GM18951 (cell line): ENCODE measurements around the gene KSR2.

Experiments
- POLR2A ChIP-seq: IDR thresholded peaks from 4 replicates; pipeline ENCODE4 v1.6.1; 2011; ENCODE audit warnings: mild to moderate bottlenecking; ENCODE audit not compliant: insufficient read length, insufficient read depth; ENCODE audit errors: extremely low read depth
- in situ Hi-C: fragments of 300-500 bp; cut with MboI; formaldehyde crosslinking; loops from one replicate; pipeline ENCODE4 v1.12.0; 2022; ENCODE audit warnings: low sequenced_read_pairs, mixed read lengths, inconsistent platforms; ENCODE audit not compliant: unreplicated experiment

Gene KSR2

DNA sequence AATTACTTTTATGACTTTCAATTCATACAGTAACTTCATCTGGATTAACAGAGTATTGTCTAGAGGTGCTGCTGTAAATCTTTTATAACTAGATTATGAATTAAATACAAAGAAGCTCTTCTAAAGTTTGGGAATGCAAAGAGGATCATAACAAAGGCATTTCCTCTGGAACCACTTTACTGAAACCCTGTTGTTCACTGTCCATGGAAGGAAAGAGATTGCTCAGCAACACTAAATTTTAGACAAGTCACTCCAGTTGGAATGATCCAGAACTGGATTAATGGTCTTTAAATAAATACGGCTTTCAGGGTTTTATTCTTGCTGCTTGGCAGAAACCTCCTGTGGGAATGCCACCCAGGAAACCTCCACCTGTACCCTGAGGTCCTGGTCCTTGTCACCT is 250.6 kb downstream of the KSR2 start:
- TF ChIP-seq POLR2A, result no peak
- in situ Hi-C loops, result no loop called here

DNA sequence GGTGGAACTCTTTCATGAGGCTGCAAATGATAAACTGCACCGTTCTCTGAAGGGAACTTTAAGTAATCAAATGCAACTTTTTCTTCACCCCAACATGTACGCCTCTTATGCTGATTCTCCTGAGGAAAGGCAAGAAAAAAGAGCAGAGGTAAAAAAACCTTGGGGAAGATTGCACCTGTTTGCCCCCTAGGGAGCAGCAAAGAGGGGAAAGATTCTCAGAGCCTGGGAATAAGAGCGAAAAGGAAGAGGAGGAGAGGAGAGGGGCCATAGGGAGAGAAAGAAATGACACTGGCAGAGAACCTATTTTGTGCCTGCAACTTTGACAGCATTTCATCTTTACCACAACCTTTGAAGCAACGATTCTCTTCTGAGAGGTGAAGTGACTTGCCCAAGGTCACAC is 254.6 kb downstream of the KSR2 start:
- in situ Hi-C loops, result no loop called here
- no peak for TF ChIP-seq POLR2A

DNA sequence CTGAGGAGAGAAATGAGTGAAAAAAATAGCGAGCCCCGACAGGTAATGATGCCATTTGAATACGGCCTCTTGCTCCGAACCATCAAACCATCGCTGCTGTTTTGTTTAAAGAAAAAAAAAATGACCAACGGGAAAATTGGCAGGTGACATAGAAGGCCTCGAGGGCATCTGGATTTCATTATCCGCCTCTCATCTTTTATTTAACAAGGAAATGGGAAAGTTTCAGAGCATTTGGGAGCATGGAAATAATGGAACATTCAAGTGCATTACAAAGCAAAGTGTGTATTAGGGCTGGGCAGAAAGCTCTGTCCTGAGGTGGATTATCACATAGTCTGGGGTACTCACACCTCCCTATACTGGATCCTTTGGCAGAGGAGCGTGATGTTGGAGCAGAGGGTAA is 258.7 kb downstream of the KSR2 start:
- in situ Hi-C loops, result no loop called here
- no peak for TF ChIP-seq POLR2A

DNA sequence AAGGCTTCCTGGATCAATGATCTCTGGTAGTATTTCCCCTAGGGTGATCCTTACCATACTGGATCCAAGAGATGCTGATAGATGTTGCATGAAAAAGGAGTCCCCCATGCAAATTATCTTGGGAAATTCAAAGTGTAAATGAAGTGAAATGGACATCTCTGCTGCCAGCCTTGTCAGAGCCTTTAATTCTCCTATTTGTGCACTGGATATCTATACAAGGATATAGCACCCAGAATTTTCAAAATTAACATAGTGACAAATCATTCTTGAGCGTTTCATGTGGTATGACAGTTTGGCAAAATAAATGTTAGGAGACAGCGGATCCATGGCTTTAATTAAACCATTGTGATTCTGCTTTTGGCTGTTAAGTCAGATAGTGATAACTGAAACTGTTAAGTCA is 260.9 kb downstream of the KSR2 start:
- no peak for TF ChIP-seq POLR2A
- in situ Hi-C loops, result no loop called here

DNA sequence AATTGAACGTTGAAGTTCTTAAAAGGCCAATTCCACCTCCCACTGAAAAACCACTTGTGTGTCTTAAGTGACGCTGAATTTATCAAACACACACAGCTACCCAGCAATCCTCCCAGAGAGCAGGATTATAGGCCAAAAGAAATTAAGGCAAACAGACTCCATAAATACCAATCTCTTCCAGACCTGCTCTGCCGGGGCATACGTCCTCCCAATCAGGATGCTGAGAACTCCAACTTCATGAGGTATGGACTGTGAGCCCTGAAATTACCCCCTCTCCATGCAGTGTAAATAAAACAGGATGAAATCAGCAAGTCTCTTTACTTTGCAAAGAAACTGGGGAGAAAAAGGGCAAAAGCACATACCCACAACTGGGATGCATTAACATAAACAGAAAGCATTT is 265.2 kb downstream of the KSR2 start:
- in situ Hi-C loops, result no loop called here
- TF ChIP-seq POLR2A, result no peak

DNA sequence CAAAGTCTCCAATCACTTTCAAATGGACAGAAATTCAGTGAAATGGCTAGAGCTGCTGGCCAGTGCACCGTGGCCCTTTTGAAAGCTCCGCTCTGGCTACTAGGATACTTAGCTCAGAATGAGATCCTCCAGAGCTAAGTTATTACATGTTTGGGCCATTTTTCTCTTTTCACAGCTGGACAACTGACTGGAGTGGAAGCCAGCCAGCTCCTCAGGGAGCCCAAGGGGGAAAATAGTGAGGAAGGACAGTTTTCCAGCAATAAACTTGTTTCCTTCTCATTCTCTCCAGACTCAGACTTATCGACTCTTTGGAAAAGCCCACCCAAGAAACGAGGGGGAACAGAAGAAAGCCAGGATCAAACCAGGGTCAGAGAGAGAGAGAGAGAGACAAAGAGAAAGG is 266.0 kb downstream of the KSR2 start:
- no peak for TF ChIP-seq POLR2A
- in situ Hi-C loops, result no loop called here

DNA sequence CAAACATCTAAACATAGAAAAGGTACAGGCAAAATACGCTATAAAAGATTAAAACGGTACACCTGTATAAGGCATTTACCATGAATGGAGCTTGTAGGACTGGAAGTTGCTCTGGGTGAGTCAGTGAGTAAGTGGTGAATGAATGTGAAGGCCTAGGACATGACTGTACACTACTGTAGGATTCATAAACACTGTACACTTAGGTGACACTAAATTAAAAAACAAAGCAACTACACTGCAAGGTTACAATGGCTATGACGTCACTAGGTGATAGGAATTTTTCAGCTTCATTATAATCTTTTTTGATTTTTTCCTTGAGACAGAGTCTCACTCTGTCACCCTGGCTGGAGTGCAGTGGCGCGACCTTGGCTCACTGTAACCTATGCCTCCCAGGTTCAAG is 269.2 kb downstream of the KSR2 start:
- in situ Hi-C loops, result no loop called here

DNA sequence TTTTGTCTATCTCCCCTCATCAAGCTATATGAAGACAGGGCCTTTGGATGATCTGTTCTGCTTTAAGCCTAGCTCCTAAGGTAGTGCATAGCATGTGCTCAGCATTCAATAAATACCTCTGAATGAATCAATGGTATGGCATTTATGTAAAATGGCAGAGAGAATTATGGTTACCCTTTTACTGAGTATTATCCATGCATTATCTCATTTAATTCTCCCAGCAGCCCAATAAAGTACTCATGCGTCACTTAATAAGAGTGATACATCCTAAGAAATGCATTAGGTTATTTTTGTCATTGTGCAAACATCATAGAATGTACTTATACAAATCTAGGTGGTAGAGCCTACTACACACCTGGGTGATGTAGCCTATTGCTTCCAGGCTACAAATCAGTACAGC is 269.7 kb downstream of the KSR2 start:
- in situ Hi-C loops, result no loop called here
- no peak for TF ChIP-seq POLR2A

More for the DNA sequence above, 269.2 kb downstream of the KSR2 start:
- no peak for TF ChIP-seq POLR2A

DNA sequence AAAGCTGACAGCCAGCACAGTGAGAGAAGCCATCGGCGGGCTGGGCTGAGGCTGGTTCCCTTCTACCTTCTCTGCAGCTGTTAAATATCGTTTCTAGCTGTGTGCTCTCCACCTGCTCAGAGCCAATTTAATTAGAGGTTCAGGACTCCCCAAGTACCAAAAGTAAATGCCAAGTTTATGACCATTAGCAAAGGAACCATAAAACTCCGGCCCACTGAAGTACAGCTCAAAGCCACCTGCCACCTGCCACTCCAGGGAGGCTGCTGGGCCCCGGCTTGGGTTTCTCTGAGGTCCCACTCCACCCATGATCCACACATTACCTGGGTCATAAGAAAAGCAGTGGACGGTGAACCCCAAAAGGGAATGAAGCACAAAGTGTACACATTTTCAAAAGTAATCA is 272.8 kb downstream of the KSR2 start:
- in situ Hi-C loops, result no loop called here
- TF ChIP-seq POLR2A, result no peak

DNA sequence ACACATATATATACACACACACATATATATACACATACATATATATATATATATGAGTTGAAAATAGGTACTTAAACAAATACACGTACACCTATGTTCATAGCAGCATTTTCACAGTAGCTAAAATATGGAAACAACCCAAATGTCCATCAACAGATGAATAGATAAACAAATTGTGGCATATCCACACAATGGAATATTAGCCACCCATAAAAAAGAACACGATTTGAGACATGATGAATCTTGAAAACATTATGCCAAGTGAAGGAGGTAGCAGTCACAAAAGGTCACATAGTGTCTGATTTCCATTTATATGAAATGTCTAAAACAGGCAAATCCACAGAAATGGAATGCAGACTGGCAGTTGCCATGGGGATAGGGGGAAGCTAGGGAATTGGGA is 276.3 kb downstream of the KSR2 start:
- in situ Hi-C loops, result no loop called here
- no peak for TF ChIP-seq POLR2A

DNA sequence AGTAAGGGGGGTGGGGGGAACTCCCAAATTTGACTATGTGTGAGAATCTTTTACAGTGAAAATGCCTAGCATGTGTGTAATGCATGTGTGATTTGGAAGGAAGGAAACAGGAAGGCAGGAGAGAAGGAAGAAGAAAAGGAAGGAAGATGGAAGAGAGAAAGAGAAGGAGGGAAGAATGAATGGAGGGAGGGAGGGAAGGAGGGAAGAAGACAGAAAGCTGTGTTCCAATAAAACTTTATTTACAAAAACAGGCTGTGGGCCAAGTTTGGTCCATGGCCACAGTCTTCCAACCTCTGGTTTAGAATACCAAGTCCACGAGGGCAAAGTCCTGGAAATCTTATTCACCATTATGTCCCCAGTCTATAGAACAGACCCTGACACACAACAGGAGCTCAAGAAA is 278.9 kb downstream of the KSR2 start:
- in situ Hi-C loops, result no loop called here
- no peak for TF ChIP-seq POLR2A

DNA sequence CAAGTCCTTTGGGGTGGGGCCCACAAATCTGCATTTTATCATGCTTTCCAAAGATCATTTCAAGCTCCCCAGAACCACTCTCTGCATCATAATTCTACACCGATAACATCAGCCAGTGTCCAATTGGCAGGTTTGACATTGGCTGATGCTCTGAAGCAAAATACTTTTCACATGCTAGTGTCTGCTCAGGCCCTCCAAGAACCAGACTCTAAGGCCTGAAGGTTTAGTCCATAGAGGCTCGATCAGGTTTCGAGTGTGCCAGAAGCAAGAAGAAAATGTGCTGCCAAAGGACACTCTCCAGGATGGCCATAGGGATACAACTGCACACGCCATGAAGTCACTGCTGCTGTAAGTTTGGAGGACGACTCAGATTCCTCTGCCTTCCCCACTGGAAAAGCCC is 280.3 kb downstream of the KSR2 start:
- TF ChIP-seq POLR2A, result no peak
- in situ Hi-C loops, result no loop called here

DNA sequence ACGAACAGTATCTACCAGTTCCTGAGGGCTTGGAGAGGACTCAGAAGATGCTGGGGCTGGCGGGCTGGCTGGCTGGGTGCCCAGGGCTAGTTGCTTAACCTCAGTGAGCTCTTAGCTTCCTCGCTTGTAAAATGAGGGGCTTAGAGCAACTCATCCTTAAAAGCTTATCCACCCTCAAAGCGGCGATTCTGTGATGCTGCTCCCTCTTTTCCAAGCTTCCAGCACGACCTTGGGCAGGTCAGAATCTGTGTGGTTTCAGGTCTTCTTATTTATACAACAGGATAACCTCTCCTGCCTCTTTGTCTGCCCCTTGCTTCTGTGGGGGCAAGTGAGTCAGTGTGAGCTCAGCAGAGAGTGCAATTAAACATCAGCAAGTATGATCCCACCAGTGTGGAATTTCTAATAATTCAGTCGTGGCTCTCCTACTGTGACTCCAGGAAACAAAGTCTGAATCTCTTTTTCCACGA is 281.8 kb downstream of the KSR2 start:
- TF ChIP-seq POLR2A, result no peak
- in situ Hi-C loops, result no loop called here

DNA sequence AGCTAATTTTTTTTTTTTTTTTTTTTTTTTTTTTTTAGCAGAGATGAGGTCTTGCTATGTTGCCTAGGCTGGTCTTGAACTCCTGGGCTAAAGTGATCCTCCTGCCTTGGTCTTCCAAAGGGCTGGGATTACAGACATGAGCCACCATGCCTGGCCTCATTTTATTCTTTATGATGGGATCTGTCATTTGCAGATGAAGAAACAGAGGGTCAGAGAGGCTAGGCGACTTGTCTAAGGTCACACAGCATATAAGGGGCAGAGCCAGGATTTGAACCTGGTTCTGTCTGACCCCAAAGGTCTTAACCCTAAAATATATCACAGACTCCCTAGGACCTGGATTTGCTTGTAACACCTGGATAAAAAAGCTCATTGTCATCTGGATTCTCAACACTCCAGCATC is 282.6 kb downstream of the KSR2 start:
- TF ChIP-seq POLR2A, result no peak
- in situ Hi-C loops, result no loop called here

DNA sequence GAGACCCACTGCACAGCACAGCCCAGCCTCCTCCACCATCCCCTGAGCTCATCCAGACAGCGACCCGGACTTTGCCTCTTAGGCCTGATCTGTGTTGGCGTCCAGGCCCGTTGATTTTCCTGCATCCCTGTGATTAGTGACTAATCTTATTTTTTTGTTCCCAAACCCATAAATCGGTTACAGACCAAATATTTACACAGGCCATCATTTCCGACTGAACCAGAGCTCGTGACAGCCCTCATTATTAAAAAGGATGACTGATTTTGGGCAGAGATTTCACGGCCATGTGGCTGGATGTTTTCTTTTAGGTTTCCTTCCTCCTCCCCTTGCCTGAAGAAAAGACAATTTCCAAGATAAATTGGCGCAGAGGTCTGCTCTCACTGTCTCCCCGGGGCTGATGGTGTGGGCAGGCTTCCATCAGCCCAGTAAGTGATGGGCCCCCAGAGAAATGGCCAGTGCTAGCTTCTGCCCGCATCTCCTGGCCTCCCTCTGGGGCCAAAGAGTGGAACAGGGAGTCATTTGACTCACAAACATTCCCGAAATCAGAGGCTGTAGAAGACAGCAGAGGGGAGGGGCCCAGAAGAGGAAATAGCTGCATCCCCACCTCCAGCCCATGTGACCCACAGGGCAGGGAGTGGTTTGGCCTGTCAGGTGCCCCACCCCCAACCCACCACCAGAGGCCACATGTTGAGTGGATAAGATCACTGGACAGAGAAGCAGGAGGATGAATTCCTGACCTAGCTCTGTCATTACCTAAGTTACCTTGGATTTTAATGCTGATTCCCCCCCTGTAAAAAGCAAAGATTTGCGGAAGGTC is 283.5 kb downstream of the KSR2 start:
- in situ Hi-C loops, result no loop called here
- TF ChIP-seq POLR2A, result no peak

DNA sequence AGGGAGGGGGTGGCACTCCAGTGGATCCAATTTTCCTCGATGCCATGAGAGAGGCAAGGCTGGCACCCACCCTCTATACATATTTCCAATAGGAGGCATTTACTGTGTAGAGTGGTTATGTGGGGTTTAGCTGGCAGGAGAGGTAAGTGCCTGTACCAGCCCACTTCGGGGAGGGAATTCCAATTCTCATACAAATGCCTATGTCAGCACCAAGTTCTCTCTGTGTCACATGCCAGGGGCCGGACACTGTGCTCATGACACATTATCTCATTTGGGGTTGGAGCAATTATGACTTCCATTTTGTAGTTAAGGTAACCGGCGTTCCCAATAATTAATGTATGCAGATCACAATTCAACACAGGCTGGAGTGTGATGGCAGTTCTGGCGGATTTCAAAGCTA is 284.3 kb downstream of the KSR2 start:
- in situ Hi-C loops, result no loop called here
- TF ChIP-seq POLR2A, result no peak
